Stimulated activated CD4-positive, alpha-beta T cell treated with anti-CD3 and anti-CD28 coated beads, Interleukin-12 subunit alpha, Interleukin-12 subunit beta, amount 100 ng/mL, for 24 hours (primary cell): ENCODE data around the gene UBE2A.

ENCODE experiments used
- DNase-seq, 2 experiments: peaks; one replicate each; pipeline ENCODE4 v3.0.0-alpha.2; 2020; ENCODE audit warnings: low read depth in 2 of 2

UBE2A gene

DNA sequence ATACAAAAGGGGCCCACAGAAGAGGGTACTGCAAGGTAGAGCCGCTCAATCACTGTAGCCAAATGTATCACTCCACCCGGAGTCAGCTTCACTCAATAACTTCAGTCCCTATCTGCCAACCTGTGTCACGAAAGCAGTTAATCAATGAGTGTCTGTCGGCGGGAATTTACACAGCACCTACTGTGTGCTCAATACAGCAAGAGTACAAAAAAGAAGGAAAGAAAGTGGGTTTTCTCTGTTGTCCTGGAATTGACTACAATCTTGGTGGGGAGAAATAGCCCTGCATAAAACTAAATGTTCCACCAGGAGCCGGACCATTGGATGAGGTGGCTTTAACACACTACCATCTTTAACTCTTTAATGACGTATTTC, 32.6 kb downstream of the UBE2A start:
- no peak for DNase-seq

DNA sequence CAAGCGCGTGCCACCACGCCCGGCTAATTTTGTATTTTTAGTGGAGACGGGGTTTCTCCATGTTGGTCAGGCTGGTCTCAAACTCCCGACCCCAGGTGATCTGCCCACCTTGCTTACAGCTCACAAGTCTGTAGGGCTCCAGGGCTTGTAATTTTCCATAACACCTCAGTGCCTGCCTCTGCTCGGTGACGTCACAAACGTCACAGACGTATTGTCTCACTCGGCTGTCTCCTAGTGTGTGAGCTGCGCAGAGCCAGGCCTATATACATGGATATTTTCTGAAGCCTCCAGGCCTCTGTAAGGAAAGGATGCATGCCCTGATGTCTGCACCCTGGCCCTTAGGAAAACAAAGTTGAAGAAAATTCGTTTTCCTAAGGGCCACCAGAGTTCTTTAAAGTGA, 40.4 kb downstream of the UBE2A start:
- DNase-seq = no peak

DNA sequence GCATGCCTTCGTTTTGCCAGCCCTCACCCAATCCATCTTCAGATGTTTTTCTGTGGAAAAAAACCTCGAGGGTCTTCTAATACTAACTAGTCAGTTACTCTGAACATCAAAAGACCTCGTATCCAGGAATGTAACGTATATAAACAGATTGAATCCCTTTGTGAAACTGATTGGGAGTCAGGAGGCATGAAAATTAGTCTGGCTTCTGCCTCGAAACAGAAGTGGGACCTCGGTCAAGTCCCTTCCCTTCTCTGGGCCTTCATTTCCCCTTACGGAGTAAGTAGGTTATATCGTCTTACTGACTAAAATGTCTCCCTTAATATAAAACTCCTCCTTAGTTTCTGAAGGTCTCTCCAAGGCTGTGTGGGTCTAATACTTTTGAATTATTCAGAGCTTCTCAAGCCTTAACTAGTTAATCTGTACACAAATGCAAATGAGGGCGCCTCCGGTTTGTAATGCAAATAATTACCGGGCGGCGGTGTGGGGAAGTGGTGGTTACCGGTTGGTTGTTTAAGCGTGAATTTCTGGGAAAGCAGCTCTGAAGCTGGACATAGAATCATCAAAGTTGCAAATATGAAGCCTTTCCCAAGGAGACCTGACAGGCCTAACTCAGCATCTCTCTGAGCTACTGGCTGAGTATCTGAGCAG, 43.3 kb downstream of the UBE2A start:
- DNase-seq = no peak

DNA sequence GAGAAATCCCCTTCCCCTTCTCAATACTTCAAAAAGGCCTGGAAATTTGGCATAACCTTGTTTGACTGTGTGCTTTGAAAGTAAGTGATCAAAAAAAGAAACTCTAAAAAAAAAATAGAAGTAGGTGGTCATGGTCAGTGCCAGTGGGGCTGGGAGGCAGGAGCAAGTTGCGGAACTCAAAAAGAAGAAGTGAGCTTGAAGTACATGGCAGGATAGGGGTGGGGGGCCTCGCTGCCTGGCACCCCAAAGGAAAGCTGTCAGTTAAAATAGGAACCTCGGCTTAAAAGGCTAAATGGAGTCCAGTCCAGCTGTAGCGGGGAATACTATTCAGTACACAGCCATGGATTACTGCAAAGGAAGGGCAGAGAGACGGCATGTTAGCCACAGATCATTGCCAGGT, 44.1 kb downstream of the UBE2A start:
- DNase-seq = no peak

DNA sequence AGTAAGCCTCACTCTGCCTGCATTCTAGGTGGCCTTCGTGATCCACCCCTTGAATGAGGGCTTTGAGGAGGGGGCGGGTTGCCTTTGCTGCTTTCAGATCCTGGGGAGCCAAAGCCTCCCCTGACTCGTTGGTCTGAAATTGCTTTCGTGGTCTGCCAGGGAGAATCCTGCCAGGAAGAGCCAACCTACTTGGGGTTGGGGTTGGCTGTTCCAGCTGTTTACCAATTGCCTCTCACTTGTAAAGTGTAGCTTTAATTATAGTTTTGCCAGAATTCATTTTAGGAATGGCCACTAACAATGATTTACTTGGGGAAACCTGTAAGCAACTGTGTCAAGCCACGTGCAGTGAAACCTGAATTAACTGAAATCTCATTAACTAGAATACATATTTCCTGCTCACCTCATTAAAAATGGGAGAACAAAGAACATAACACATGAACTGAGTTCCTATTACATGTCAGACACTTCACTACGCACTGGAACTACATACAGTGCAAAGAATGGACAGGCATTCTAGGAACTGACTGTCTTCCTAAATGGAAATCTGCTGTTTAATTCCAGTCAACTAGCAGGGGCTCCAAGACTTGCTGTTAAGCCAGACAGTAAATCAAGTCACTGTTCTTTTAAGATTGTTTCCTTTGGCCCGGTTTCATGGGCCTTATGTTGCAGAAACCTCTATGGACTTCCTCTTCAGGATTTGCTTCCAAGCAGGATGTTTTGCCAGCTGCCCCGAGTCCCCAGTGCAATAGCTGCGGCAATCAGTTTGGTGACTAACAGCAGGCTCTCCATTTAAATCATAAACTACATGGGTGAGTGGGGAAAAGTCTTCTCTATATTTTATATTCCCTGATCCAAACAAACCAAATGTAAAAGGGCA, 48.2 kb downstream of the UBE2A start:
- no peak for DNase-seq

DNA sequence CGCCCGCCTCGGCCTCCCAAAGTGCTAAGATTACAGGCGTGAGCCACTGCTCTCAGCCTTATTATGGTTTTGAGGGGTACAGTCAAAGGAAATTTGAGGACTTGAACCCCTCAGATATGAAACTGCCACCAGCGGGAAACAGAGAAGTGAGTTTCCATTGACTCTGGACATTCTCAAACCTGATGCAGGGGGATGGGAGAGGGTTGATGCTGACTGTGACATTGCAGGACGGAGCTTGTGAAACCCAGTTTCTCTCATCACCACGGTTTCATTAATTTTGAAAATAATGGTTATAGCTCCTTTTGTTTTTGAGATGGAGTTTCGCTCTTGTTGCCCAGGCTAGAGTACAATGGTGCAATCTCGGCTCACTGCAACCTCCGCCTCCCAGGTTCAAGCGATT, 50.1 kb downstream of the UBE2A start:
- no peak for DNase-seq

DNA sequence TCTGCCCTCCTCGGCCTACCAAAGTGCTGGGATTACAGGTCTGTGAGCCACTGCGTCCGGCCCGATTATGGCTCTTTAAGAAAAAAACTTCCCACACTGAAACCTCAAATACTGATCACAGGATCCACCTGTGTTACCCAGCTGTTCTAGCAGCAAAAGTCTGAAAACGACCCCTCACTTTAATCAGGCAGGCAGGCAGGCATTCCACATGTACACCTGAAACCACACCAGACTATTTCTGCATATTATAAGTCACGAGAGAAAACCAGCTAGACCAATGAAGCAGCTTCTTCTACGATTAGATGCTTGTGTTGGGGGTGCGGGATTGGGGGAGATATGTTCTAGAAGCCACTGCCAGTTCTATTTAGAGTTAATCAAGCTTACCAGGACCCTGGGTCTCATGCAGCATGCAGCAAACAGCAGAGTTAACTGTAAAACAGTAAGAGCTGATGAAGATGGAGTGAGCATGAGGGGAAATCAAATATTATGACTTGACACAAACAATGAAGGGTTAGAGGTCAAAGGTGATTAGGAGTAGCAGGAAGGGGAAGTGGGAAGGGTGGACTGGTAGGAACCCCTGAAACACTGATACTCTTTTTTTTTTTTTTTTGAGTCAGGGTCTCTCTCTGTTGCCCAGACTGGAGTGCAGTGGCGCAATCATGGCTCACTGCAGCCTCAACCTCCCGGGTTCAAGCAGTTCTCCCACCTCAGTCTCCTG, 50.7 kb downstream of the UBE2A start:
- no peak for DNase-seq

DNA sequence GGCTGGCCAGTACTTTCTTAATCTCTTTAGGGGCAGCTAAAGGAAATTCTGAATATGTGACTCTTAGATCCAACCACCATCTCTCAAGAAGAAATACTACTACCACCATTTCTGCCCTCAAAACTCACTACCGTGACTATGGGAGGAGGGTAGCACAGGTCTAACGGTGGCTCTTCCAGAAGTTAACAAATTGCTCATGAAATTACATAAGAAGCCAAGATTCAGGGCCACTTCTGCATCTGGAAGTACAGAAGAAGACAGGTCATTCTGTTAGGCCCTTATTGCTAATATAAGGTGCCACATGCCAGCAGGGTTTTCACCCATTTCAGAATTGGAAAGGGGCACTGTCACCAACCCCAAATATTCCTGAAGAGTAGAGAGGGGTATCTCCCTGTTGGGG, 51.5 kb downstream of the UBE2A start:
- no peak for DNase-seq
